ENCODE data around the gene HDGF.

GRCh38 chr1:156746406-156746727 lies 5.1 kb downstream of the HDGF start:
- TF ChIP-seq CTCF (IDR thresholded peaks at IDR 0.05) = no peak
- no peak for TF ChIP-seq POLR2A (IDR thresholded peaks at IDR 0.05)
- TF ChIP-seq POLR2AphosphoS5 (IDR thresholded peaks at IDR 0.05) = no peak

All from upper lobe of left lung (tissue), 4 donors.